Neural cell (in vitro differentiated cells): Measurements from ENCODE around the gene ELFN1.

Experiments
- CTCF ChIP-seq: fragments of 450-650 bp; IDR thresholded peaks from 2 replicates; pipeline ENCODE4 v1.5.1; 2014; ENCODE audit warnings: antibody characterized with exemption, mild to moderate bottlenecking, moderate library complexity; ENCODE audit not compliant: poor library complexity, severe bottlenecking
- EZH2 ChIP-seq: fragments of 200-600, 300-800 bp; shearing (Covaris generic), sonication (generic); IDR thresholded peaks from 2 replicates; pipeline ENCODE4 v1.6.1; 2014; ENCODE audit warnings: antibody characterized with exemption, low read length, borderline replicate concordance, mild to moderate bottlenecking; ENCODE audit not compliant: insufficient read depth, poor library complexity, severe bottlenecking
- POLR2AphosphoS5 ChIP-seq: IDR thresholded peaks from 2 replicates; pipeline ENCODE4 v1.6.1; 2012

- TF ChIP-seq CTCF, result no peak
- no peak for TF ChIP-seq POLR2AphosphoS5
- no peak for TF ChIP-seq EZH2
Measured at GRCh38 chr7:1779445-1779844, 109.4 kb downstream of the ELFN1 start.
